GM12874 (cell line): Measurements from ENCODE around the gene AKAP9.

Source experiments
- TF ChIP-seq, protein P1 (sequence below): IDR thresholded peaks from 2 replicates; pipeline ENCODE4 v1.5.1; 2011; ENCODE audit warnings: low read depth, mild to moderate bottlenecking, control low read depth, low read length, moderate library complexity; ENCODE audit not compliant: insufficient read depth

Gene AKAP9

DNA sequence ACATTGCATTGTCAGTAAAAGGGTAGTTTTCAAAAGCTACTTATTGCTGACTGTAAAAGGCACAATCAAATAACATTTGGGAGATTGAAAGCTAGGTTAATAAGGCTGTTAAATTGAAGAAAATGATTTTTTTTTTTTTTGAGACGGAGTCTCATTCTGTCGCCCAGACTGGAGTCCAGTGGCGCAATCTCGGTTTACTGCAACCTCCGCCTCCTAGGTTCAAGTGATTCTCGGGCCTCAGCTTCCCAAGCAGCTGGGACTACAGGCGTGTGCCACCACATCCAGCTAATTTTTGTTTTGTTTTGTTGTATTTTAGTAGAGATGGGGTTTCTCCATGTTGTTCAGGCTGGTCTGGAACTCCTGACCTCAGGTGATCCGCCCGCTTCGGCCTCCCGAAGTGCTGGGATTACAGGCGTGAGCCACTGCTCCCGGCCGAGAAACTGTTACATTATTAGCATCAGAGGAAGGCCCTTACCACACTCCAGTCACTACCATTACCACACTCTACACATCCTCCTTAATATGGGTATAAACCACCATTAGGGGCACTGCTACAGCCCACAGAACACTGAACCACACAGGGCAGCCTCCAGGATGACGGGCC lies 192.6 kb downstream of the AKAP9 start:
- TF ChIP-seq, protein P1, sequence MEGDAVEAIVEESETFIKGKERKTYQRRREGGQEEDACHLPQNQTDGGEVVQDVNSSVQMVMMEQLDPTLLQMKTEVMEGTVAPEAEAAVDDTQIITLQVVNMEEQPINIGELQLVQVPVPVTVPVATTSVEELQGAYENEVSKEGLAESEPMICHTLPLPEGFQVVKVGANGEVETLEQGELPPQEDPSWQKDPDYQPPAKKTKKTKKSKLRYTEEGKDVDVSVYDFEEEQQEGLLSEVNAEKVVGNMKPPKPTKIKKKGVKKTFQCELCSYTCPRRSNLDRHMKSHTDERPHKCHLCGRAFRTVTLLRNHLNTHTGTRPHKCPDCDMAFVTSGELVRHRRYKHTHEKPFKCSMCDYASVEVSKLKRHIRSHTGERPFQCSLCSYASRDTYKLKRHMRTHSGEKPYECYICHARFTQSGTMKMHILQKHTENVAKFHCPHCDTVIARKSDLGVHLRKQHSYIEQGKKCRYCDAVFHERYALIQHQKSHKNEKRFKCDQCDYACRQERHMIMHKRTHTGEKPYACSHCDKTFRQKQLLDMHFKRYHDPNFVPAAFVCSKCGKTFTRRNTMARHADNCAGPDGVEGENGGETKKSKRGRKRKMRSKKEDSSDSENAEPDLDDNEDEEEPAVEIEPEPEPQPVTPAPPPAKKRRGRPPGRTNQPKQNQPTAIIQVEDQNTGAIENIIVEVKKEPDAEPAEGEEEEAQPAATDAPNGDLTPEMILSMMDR, result no peak

DNA sequence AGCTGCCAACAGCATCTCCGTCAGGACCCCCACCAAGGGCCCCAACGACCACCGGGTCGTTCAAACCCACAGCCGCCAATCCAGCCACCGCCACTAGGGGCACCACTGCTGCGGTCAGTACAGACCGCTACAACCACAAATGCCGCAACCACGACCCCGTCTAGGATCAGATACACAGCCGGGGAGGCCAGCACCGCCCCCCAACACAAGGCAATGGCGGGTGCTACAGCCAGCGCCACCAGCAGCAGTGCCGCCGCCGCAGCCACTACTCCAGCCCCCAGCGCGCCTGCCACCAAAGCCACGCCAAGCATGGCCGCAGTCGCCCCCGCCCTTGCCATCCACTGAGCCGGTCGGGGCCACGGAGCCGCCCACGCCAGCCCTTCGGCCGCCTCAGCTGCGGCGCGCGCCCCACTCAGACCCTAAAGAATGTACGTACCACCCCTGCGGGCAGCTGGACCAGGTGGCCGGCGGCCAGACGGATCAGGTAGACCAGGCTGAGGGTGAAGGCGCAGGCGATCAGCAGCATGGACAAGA lies 193.1 kb downstream of the AKAP9 start:
- TF ChIP-seq, protein P1, result peak; percentile 87

DNA sequence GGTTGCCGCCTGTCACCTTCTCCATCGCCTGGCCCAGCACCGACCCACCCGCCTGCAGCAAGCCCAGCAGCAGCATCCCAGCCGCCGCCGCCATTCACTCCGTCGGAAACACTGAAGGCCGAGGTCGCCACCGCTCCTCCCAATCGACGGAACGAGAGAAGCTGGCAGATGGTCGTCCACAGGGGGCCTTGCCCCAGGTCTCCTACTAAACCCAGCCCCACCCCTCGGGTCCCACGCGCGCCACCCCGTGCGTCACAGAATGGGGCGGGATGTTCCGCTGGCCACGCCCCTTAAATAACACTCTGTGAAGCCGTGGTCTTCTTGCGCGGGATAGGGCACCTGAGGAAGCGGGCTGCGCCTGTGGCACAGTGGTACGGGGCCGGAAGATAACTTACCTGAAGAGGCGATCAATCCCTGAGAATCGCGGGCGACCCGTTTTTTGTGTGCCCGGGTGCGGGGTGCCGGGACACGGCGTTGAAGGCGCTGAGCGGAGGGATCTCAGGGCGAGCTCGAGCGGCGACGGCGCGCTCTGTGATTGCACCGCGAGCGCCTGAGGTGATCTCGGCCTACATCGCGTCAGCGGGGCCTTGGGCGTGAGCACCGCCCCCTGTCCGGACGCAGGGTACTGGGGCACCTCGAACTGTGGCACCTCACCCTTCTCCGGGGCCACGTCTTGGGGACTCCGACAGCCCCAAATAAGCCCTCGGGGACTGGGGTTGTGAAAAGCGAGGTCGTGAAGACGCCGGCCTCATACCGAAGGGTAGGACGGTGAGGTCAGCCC lies 193.8 kb downstream of the AKAP9 start, which contains the start of gene CYP51A1:
Gene CYP51A1 (minus strand): TSS at position 207 of the 781 bp plus-strand sequence. CDS start 113 bp downstream, at position 94.
- TF ChIP-seq, protein P1, result no peak

DNA sequence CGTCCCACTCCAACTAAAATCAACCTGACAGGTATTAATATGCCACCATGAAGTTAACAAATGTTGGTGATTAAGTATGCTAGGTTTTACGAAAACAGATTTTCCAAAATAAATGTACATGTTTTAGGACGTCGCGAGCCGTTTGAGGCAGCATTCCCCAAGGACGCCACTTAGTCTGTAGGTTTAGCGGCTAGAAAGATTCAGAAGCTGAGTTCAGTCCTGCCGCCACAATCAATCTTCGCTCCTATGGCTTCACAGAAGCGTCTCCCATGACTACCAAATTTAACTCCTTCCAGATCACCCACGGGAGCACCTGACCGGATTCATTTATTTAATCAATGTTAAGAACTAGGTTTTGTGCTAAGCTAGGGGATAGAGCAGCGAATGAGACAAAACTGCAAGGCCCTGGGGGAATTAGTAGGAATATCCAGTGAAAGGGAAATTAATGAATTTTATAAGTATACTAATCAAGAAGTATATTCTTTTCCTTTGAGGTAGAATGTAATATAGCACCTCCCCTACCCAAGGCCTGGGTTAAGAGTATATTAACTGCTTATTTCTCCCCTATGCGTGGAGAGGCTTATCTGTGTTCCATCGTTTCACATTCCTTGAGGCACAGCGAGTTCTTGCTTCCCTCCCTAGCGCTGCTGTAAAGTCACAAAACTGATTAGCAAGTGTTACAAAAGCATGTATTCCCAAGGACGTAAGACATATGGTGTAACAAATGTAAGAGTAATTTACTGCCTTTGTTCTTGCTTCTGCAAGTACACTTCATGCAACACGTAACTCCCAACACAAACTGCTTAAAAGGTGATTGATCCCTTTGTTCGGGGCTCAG lies 194.6 kb downstream of the AKAP9 start:
- TF ChIP-seq, protein P1, result no peak

DNA sequence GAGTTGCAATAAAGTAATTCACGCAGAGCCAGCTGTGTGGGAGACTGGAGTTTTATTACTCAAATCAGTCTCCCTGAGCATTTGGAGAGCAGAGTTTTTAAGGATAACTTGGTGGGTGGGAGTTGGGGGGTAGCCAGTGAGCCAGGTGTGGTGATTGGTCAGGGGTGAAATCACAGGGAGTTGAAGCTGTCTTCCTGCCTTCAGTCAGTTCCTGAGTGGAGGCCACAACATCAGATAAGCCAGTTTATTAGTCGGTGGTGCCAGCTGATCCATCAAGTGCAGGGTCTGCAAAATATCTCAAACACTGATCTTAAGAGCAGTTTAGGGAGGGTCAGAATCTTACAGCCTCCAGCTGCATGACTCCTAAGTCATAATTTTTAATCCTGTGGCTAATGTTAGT lies 196.9 kb downstream of the AKAP9 start:
- TF ChIP-seq, protein P1, result no peak

DNA sequence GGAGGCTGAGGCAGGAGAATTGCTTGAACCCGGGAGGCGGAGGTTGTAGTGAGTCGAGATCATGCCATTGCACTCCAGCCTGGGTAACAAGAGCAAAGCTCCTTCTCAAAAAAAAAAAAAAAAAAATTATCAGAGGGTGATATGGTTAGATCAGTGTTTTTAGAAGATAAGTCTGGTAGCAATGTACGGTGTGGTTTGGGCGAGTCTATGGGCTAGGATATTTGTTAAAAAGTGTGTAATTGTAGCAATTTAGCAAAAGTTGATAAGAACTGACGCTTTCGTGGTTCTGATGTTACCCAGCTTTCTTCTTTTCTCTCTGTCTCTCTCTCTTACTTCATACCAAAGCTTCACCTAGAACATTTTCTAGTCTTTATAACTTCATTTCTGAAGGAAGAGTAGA lies 200.5 kb downstream of the AKAP9 start:
- TF ChIP-seq, protein P1, result no peak
